NT2/D1 (cell line): ENCODE measurements around the gene DIAPH1.
A peak's percentile ranks its signal among the peaks of the same experiment; 100 is the strongest.

Experiments
- DNase-seq: peaks from one replicate; pipeline ENCODE4 v3.0.0-alpha.2; 2011; ENCODE audit warnings: low read depth, low spot score
- H3K27me3 ChIP-seq: 2 replicates; pipeline ENCODE4 v1.6.0; 2011; ENCODE audit warnings: mild to moderate bottlenecking; ENCODE audit not compliant: insufficient read length, insufficient read depth
- H3K36me3 ChIP-seq: 2 replicates; pipeline ENCODE4 v1.6.1; 2011; ENCODE audit warnings: mild to moderate bottlenecking, low read length, mixed read lengths; ENCODE audit not compliant: insufficient read depth, insufficient read length
- H3K4me1 ChIP-seq: 2 replicates; pipeline ENCODE4 v1.5.1; 2011; ENCODE audit not compliant: insufficient read depth, insufficient read length
- H3K4me3 ChIP-seq: 2 replicates; pipeline ENCODE4 v1.5.1; 2011; ENCODE audit warnings: low read depth; ENCODE audit not compliant: insufficient read length
- H3K9ac ChIP-seq: 2 replicates; pipeline ENCODE4 v1.6.0; 2011; ENCODE audit warnings: low read depth; ENCODE audit not compliant: insufficient read length
- H3K9me3 ChIP-seq: 2 replicates; pipeline ENCODE4 v1.5.1; 2011; ENCODE audit warnings: mild to moderate bottlenecking, low read length; ENCODE audit not compliant: insufficient read depth
- SUZ12 ChIP-seq: IDR thresholded peaks from 2 replicates; pipeline ENCODE4 v1.6.1; 2011; ENCODE audit not compliant: insufficient read length, insufficient read depth; ENCODE audit errors: extremely low read depth
- YY1 ChIP-seq: IDR thresholded peaks from 2 replicates; pipeline ENCODE4 v1.6.1; 2011; ENCODE audit not compliant: insufficient read length, insufficient read depth
- ZNF274 ChIP-seq: IDR thresholded peaks from 2 replicates; pipeline ENCODE4 v1.6.1; 2011; ENCODE audit warnings: mild to moderate bottlenecking, low read depth, low read length

Gene DIAPH1

GRCh38 chr5:141511771-141512325, 107.0 kb downstream of the DIAPH1 start:
- H3K4me1 ChIP-seq = peaks cover 16% of the 10 kb centered on the region
- no peak overlapping the region for H3K9ac ChIP-seq
- H3K27me3 ChIP-seq = no peaks in the 10 kb centered on the region
- DNase-seq = no peak
- TF ChIP-seq YY1 = no peak
- TF ChIP-seq SUZ12 = no peak
- TF ChIP-seq ZNF274 = no peak
- H3K9me3 ChIP-seq = no peaks in the 10 kb centered on the region
- H3K36me3 ChIP-seq = peaks cover 28% of the 10 kb centered on the region
- H3K4me3 ChIP-seq = no peak overlapping the region

GRCh38 chr5:141510850-141511601, 107.8 kb downstream of the DIAPH1 start:
- Histone ChIP-seq H3K4me3 (no peak overlapping the region), H3K9ac (no peak overlapping the region), H3K4me1 (peaks cover 16% of the 10 kb centered on the region), H3K9me3 (no peaks in the 10 kb centered on the region), H3K36me3 (peaks cover 24% of the 10 kb centered on the region), H3K27me3 (no peaks in the 10 kb centered on the region)
- TF ChIP-seq ZNF274 (no peak), YY1 (no peak), SUZ12 (no peak)
- no peak for DNase-seq

DNA sequence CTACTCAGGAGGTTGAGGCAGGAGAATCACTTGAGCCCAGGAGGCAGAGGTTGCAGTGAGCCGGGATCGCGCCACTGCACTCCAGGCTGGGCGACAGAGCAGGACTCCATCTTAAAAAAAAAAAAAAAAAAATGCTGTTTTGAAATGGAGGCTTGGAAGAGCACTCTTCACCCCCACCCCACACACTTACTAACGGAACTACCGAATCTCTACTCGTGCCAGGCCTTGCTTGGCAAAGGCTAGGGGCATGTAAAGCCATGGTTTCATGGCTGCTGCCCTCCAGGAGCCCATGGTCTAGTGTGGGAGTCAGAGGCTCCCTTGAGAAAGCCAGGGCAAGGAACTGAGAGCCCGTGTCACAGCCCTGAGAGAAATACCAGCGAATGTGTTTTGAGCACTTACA, 108.6 kb downstream of the DIAPH1 start:
- Histone ChIP-seq H3K9ac (no peak overlapping the region), H3K36me3 (peaks cover 25% of the 10 kb centered on the region), H3K27me3 (no peaks in the 10 kb centered on the region), H3K9me3 (no peaks in the 10 kb centered on the region), H3K4me3 (no peak overlapping the region), H3K4me1 (peaks cover 16% of the 10 kb centered on the region)
- no peak for DNase-seq
- no peak for TF ChIP-seq ZNF274
- no peak for TF ChIP-seq YY1
- TF ChIP-seq SUZ12 = no peak

GRCh38 chr5:141508798-141509611, 109.8 kb downstream of the DIAPH1 start:
- DNase-seq = no peak
- Histone ChIP-seq H3K36me3 (peaks cover 24% of the 10 kb centered on the region), H3K4me1 (peaks cover 11% of the 10 kb centered on the region), H3K9ac (peak overlapping the region; percentile 36), H3K4me3 (no peak overlapping the region), H3K9me3 (no peaks in the 10 kb centered on the region), H3K27me3 (no peaks in the 10 kb centered on the region)
- no peak for TF ChIP-seq YY1
- TF ChIP-seq SUZ12 = no peak
- no peak for TF ChIP-seq ZNF274

- Histone ChIP-seq H3K9ac (peak overlapping the region; percentile 61), H3K9me3 (no peaks in the 10 kb centered on the region), H3K36me3 (peaks cover 24% of the 10 kb centered on the region), H3K4me3 (no peak overlapping the region), H3K4me1 (peaks cover 10% of the 10 kb centered on the region), H3K27me3 (no peaks in the 10 kb centered on the region)
- DNase-seq = no peak
- TF ChIP-seq ZNF274 (no peak), YY1 (no peak), SUZ12 (no peak)
Observed at GRCh38 chr5:141508440-141508797, 110.4 kb downstream of the DIAPH1 start.

GRCh38 chr5:141507387-141508091, 111.3 kb downstream of the DIAPH1 start:
- DNase-seq = no peak
- Histone ChIP-seq H3K27me3 (no peaks in the 10 kb centered on the region), H3K4me1 (peaks cover 10% of the 10 kb centered on the region), H3K9ac (peak overlapping the region; percentile 61), H3K36me3 (peaks cover 24% of the 10 kb centered on the region), H3K9me3 (no peaks in the 10 kb centered on the region), H3K4me3 (no peak overlapping the region)
- TF ChIP-seq SUZ12 (no peak), ZNF274 (no peak), YY1 (no peak)
